Mammary epithelial cell (primary cell): Measurements from ENCODE around the gene TFCP2L1.

ENCODE experiments used
- CTCF ChIP-seq, 2 donors: IDR thresholded peaks in 1 of 2; conservative IDR thresholded peaks in 1 of 2; 2 replicates each; pipeline ENCODE4 v1.5.1; 2011 to 2012; ENCODE audit warnings: inconsistent platforms in 2 of 2, low read length in 2 of 2, mild to moderate bottlenecking in 2 of 2, control low read depth in 1 of 2, low read depth in 1 of 2; ENCODE audit not compliant: insufficient read depth in 1 of 2; ENCODE audit errors: extremely low read depth in 1 of 2
- EZH2 ChIP-seq: IDR thresholded peaks from 2 replicates; pipeline ENCODE4 v1.6.1; 2012; ENCODE audit warnings: low read length, inconsistent platforms, borderline replicate concordance

- TF ChIP-seq CTCF (conservative IDR thresholded peaks at IDR 0.05 in 1 of 2, IDR thresholded peaks at IDR 0.05 in 1 of 2; ENCODE audit: extremely low read depth in 1 of 2, insufficient read depth in 1 of 2, low read depth in 1 of 2, low read length in 2 of 2) (no peak), EZH2 (no peak)
Measured at GRCh38 chr2:121196132-121196848, 88.7 kb downstream of the TFCP2L1 start.
